SK-N-SH (cell line): Measurements from ENCODE around the gene CHSY1. TPM values are rescaled to one million over a fixed set of nuclear protein-coding genes. Genes with fewer than 3 reads are reported as not detected.

Source experiments
- CTCF ChIA-PET: fragments of 300-600, 350-600 bp; formaldehyde crosslinking; extraction: SDS; loops from one replicate; lab custom pipeline; 2021; lab: Yijun Ruan, JAX
- POLR2A ChIA-PET: fragments of 350-600 bp; sonication (Branson Sonifier 250); formaldehyde crosslinking; extraction: SDS; loops from one replicate; lab custom pipeline; 2020; ENCODE audit warnings: antibody characterized with exemption, inconsistent platforms; lab: Yijun Ruan, JAX
- DNase-seq: peaks from one replicate; pipeline ENCODE4 v3.0.0; 2012
- H2AFZ ChIP-seq: fragments of 200-600 bp; sonication (generic); 2 replicates; pipeline ENCODE4 v1.8.1; 2016; ENCODE audit warnings: antibody characterized with exemption, mild to moderate bottlenecking, low read depth
- H3F3A ChIP-seq: fragments of 200-600 bp; sonication (generic); replicated peaks from 2 replicates; pipeline ENCODE3; 2016; ENCODE audit warnings: antibody characterized with exemption, mild to moderate bottlenecking; ENCODE audit not compliant: insufficient read depth
- H3K27ac ChIP-seq, 2 experiments: fragments of 200-500 bp in 1 of 2; fragments of 200-600 bp in 1 of 2; sonication (Bioruptor generic) in 1 of 2; sonication (generic), shearing (Covaris generic) in 1 of 2; 2 replicates each; pipeline versions ENCODE4 v1.5.1 to v1.6.1; 2014 to 2016; ENCODE audit warnings: low read depth in 2 of 2, inconsistent platforms in 1 of 2, low read length in 1 of 2, mild to moderate bottlenecking in 1 of 2, mixed read lengths in 1 of 2
- H3K27me3 ChIP-seq: fragments of 200-600 bp; sonication (generic), shearing (Covaris generic); 2 replicates; pipeline ENCODE4 v1.6.1; 2016; ENCODE audit warnings: mixed run types; ENCODE audit not compliant: insufficient read depth
- H3K36me3 ChIP-seq, 2 experiments: fragments of 200-500 bp in 1 of 2; fragments of 200-600 bp in 1 of 2; sonication (Bioruptor generic) in 1 of 2; sonication (generic) in 1 of 2; replicated peaks in 1 of 2; 2 replicates each; pipeline versions ENCODE3 to v1.5.1; 2014 to 2016; ENCODE audit warnings: low read length in 1 of 2, mild to moderate bottlenecking in 1 of 2; ENCODE audit not compliant: insufficient read depth in 2 of 2, control insufficient read depth in 1 of 2
- H3K4me1 ChIP-seq, 2 experiments: fragments of 200-500 bp in 1 of 2; fragments of 200-600 bp in 1 of 2; sonication (Bioruptor generic) in 1 of 2; sonication (generic), shearing (Covaris generic) in 1 of 2; 2 replicates each; pipeline versions ENCODE4 v1.5.1 to v1.6.1; 2014 to 2016; ENCODE audit warnings: low read depth in 1 of 2, low read length in 1 of 2, mixed run types in 1 of 2; ENCODE audit not compliant: insufficient read depth in 2 of 2, control insufficient read depth in 1 of 2
- H3K4me2 ChIP-seq: fragments of 200-600 bp; sonication (generic), shearing (Covaris generic); 2 replicates; pipeline ENCODE4 v1.6.1; 2017; ENCODE audit warnings: mixed run types
- H3K4me3 ChIP-seq, 2 experiments: fragments of 200-500 bp in 1 of 2; fragments of 200-600 bp in 1 of 2; sonication (Bioruptor generic) in 1 of 2; sonication (generic), shearing (Covaris generic) in 1 of 2; 2 replicates each; pipeline versions ENCODE4 v1.5.1 to v1.8.1; 2014 to 2016; ENCODE audit warnings: low read depth in 2 of 2, inconsistent platforms in 1 of 2, low read length in 1 of 2, mild to moderate bottlenecking in 1 of 2, mixed read lengths in 1 of 2, moderate library complexity in 1 of 2
- H3K79me2 ChIP-seq: fragments of 200-600 bp; sonication (generic); 2 replicates; pipeline ENCODE4 v1.8.1; 2017; ENCODE audit warnings: mild to moderate bottlenecking; ENCODE audit not compliant: insufficient read depth
- H3K9ac ChIP-seq: fragments of 200-600 bp; sonication (generic); 2 replicates; pipeline ENCODE4 v1.6.1; 2017; ENCODE audit warnings: mixed run types
- H3K9me2 ChIP-seq: fragments of 200-600 bp; sonication (generic); 2 replicates; pipeline ENCODE4 v1.6.1; 2017; ENCODE audit warnings: mixed run types
- H3K9me3 ChIP-seq: fragments of 200-600 bp; sonication (generic); 2 replicates; pipeline ENCODE4 v1.6.1; 2017; ENCODE audit warnings: mixed run types, mild to moderate bottlenecking, moderate library complexity
- H4K20me1 ChIP-seq: fragments of 200-600 bp; sonication (generic); 2 replicates; pipeline ENCODE4 v1.6.1; 2017; ENCODE audit warnings: mild to moderate bottlenecking, mixed run types; ENCODE audit not compliant: insufficient read depth
- CHD2 ChIP-seq: fragments of 150-350 bp; IDR thresholded peaks from 2 replicates; pipeline ENCODE4 v1.6.1; 2018; ENCODE audit warnings: low read length; ENCODE audit not compliant: partially characterized antibody
- CTCF ChIP-seq: fragments of 200-600 bp; sonication (generic); IDR thresholded peaks from 2 replicates; pipeline ENCODE4 v1.6.1; 2017; ENCODE audit warnings: antibody characterized with exemption, mild to moderate bottlenecking, moderate library complexity
- ELF1 ChIP-seq: IDR thresholded peaks from 2 replicates; pipeline ENCODE4 v1.4.0; 2012
- FOSL2 ChIP-seq: IDR thresholded peaks from 2 replicates; pipeline ENCODE4 v1.4.0; 2012; ENCODE audit warnings: low read depth, mild to moderate bottlenecking, moderate library complexity, borderline replicate concordance
- IRF3 ChIP-seq: fragments of 150-350 bp; IDR thresholded peaks from 2 replicates; pipeline ENCODE4 v1.6.1; 2016; ENCODE audit warnings: mild to moderate bottlenecking, low read depth, low read length
- MEF2A ChIP-seq: IDR thresholded peaks from 2 replicates; pipeline ENCODE4 v1.4.0; 2012; ENCODE audit warnings: low read depth, borderline replicate concordance
- NFIC ChIP-seq: IDR thresholded peaks from 2 replicates; pipeline ENCODE4 v1.4.0; 2012; ENCODE audit warnings: borderline replicate concordance
- NRF1 ChIP-seq: IDR thresholded peaks from 2 replicates; pipeline ENCODE4 v1.6.1; 2012; ENCODE audit warnings: low read depth, mild to moderate bottlenecking, low read length
- PBX3 ChIP-seq: IDR thresholded peaks from 2 replicates; pipeline ENCODE4; 2012
- RAD21 ChIP-seq: IDR thresholded peaks from 2 replicates; pipeline ENCODE4 v1.6.1; 2012; ENCODE audit warnings: mild to moderate bottlenecking, low read length
- REST ChIP-seq: IDR thresholded peaks from 2 replicates; pipeline ENCODE4 v1.6.1; 2012; ENCODE audit warnings: mild to moderate bottlenecking, low read depth, low read length, moderate library complexity
- SIN3A ChIP-seq: IDR thresholded peaks from 2 replicates; pipeline ENCODE4 v1.6.1; 2012; ENCODE audit warnings: low read depth, mild to moderate bottlenecking, low read length, moderate library complexity, borderline replicate concordance
- TAF1 ChIP-seq: IDR thresholded peaks from 2 replicates; pipeline ENCODE4 v1.6.1; 2012; ENCODE audit warnings: low read depth, mild to moderate bottlenecking, low read length, moderate library complexity, borderline replicate concordance
- TEAD4 ChIP-seq: IDR thresholded peaks from 2 replicates; pipeline ENCODE4 v1.4.0; 2012; ENCODE audit warnings: mild to moderate bottlenecking, borderline replicate concordance; ENCODE audit not compliant: insufficient read depth
- USF2 ChIP-seq: fragments of 150-350 bp; IDR thresholded peaks from 2 replicates; pipeline ENCODE4 v1.6.1; 2017; ENCODE audit warnings: antibody characterized with exemption, low read length, low read depth, borderline replicate concordance
- YY1 ChIP-seq: IDR thresholded peaks from 2 replicates; pipeline ENCODE4 v1.4.0; 2012; ENCODE audit warnings: low read depth, mild to moderate bottlenecking
- WGBS: methylation state at CpG from one replicate; pipeline ENCODE4 v1.1.6; 2017; ENCODE audit warnings: low lambda C conversion rate; 5-methylcytosine and 5-hydroxymethylcytosine counted together
- polyA plus RNA-seq, 3 experiments: library from polyadenylated mRNA; depleted of rRNA; stranded (reverse); fragments of >200 nt; gene quantifications; 2 replicates each; pipeline ENCODE4 v1.2.3, GENCODE V29; 2012

The CHSY1 gene
- polyA plus RNA-seq, 1 of the 3 experiments (the other 2 are of a cell fraction): 15.7 TPM

GRCh38 chr15:101183226-101183930, 68.5 kb downstream of the CHSY1 start:
- Histone ChIP-seq H3F3A (peaks cover 5% of the 10 kb centered on the region), H4K20me1 (peaks cover 43% of the 10 kb centered on the region), H3K27me3 (no peaks in the 10 kb centered on the region), H3K4me1 (peaks cover 17 to 24% of the 10 kb centered on the region in 2 experiments; a peak in 3 of 4 replicates), H3K4me3 (no peak overlapping the region), H3K9ac (no peak overlapping the region), H3K9me2 (no peaks in the 10 kb centered on the region), H3K79me2 (peaks cover 86% of the 10 kb centered on the region), H3K27ac (no peak overlapping the region), H3K4me2 (no peak overlapping the region), H3K9me3 (no peaks in the 10 kb centered on the region), H3K36me3 (peaks cover 18 to 19% of the 10 kb centered on the region in 2 experiments), H2AFZ (no peak overlapping the region)
- DNase-seq: no peak
- whole genome bisulfite sequencing: 87% methylated on average over 9 of the region's 9 CpGs
- ChIA-PET CTCF (interaction anchor here (1.5 kb wide), 1 partner anchor 13 kb away, joined by 3 read pairs; no protein-coding TSS in a partner anchor), POLR2A (no interaction called here)
- TF ChIP-seq TAF1 (no peak), USF2 (no peak), CTCF (no peak), MEF2A (no peak), FOSL2 (no peak), IRF3 (no peak)

GRCh38 chr15:101182215-101182614, 69.6 kb downstream of the CHSY1 start:
- Histone ChIP-seq H3K4me2 (no peak overlapping the region), H4K20me1 (peaks cover 31% of the 10 kb centered on the region), H3K9me2 (no peaks in the 10 kb centered on the region), H3K4me3 (no peak overlapping the region), H3K27ac (no peak overlapping the region; a peak in 1 of 4 replicates), H2AFZ (no peak overlapping the region), H3K9ac (no peak overlapping the region), H3F3A (peaks cover 5% of the 10 kb centered on the region), H3K79me2 (peaks cover 86% of the 10 kb centered on the region), H3K9me3 (no peaks in the 10 kb centered on the region), H3K27me3 (no peaks in the 10 kb centered on the region), H3K4me1 (peaks cover 9 to 17% of the 10 kb centered on the region in 2 experiments; a peak in 2 of 4 replicates), H3K36me3 (peaks cover 26 to 27% of the 10 kb centered on the region in 2 experiments)
- ChIA-PET CTCF (interaction anchor here (1.2 kb wide), 1 partner anchor 70 kb away, joined by 3 read pairs; the partner anchor contains the start of gene CHSY1), POLR2A (no interaction called here)
- 72% methylated on average over 4 of the region's 4 CpGs for WGBS
- TF ChIP-seq CHD2 (no peak), NRF1 (no peak), YY1 (no peak), SIN3A (no peak), ELF1 (no peak), REST (no peak), TAF1 (no peak), PBX3 (no peak), RAD21 (no peak), FOSL2 (no peak), TEAD4 (no peak), NFIC (no peak)
- DNase-seq: no peak
